Loucy (cell line): ENCODE results near the gene NPB.

Source experiments
- CTCF ChIP-seq: fragments of 200-600 bp; sonication (generic); conservative IDR thresholded peaks from 2 replicates; pipeline ENCODE4 v1.5.1; 2014; ENCODE audit warnings: mild to moderate bottlenecking, antibody characterized with exemption, low read length
- EZH2phosphoT487 ChIP-seq: fragments of 200-600 bp; IDR thresholded peaks from 2 replicates; pipeline ENCODE4 v1.6.1; 2018; ENCODE audit warnings: antibody characterized with exemption, mild to moderate bottlenecking, moderate library complexity, borderline replicate concordance

DNA sequence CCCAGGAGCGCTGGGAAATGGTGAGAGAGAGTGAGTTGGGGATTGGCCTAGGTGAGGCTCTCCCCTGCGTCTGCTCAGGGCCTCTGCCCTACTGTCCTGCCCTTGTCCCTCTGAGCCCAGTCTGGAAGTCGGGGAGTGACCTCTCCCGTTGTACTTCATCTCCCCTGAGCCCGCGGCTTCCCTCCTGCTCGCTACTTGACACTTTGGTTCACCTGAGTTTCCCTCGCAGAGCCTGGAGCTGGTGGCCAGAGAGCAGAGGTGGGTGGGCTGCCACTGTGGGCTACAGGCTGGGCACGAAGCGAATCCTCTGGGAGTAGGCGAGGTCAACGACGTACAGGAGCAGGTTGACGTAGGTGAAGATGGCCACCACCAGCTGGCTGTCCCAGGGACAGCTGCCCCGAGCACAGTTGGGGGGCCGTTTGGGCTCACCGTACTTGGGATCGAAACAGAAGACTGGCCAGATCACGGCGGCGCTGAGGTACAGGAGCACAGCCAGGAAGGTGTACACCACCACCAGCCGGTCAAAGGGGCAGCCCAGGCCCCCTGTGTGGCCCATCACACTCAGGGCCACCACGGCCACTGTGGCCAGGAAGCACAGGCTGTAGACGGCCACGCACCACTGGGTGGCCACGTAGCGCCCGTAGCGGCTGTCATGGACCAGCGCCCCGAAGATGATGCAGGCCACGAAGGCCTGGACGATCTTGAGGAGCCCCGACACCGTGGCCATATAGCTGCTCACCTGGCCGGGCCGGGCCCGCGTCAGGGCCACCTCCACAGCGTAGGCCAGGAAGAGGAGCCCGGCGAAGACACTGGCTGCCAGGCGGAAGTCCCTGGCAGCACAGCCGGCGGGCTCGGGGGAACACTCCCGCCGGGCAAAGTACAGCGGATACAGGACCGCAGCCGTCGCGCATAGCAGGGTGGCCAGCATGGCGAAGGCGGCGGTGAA, 38.8 kb downstream of the NPB start:
- TF ChIP-seq CTCF (no peak), EZH2phosphoT487 (no peak)
